Measurements from ENCODE around the gene NTSR1. TPM values are rescaled to one million over a fixed set of nuclear protein-coding genes. Genes with fewer than 3 reads are reported as not detected.

NTSR1 gene
- total and polyA plus RNA-seq, 2 of the 8 experiments (the other 6 are each of a cell fraction or from before 2014, with no cell fraction given), result 0.53 to 0.89 TPM

DNA sequence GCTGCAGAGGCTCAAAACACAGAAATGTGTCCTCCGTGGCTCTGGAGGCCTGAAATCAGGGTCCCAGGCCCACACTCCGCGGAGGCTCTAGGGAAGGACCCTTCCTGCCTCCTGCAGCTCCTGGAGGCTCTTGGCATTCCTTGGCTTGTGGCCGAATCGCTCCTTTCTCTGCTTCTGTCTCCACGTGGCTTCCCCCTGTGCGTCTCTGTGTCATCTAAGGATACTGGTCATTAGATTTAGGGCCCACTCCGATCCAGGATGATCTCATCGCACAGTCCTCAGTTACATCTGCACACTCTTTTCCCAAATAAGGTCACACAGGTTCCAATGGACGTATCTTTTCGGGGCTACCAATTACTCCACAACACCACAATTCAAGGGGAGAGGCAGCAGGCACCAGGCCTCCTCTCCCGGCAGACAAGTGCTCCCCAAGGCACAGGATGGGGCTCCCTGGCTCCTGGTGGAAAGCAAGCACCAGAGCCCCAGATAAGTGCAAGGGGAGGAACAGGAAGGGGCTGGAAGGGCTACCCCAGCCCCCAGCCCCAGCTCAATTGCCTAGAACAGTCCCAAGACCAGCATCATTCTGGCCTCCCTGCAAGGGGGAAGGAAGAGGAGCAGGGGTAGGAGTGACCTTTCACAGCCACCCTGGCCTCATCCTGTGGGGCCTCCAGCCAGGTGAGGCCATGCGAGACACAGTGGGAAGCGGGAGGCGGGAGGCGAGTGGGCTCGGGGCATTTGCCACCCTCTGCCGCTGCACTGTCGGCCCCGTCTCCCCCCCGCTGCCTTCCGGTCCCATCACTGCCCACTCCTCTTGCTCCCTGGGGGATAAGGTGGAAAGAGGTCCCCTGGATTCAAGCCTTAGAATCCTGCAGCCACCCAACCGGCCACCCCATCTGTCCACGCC, 16.3 kb downstream of the NTSR1 start:
- H4K91ac ChIP-seq (replicated peaks; ENCODE audit: insufficient read length, low read length), result no peak overlapping the region
- no peak overlapping the region for H2BK120ac ChIP-seq (replicated peaks; ENCODE audit: low read depth, low read length)
- no peak for DNase-seq (ENCODE audit: low read depth in 1 of 2, low spot score in 2 of 2)
- no peak overlapping the region for H2BK5ac ChIP-seq (ENCODE audit: low read depth, low read length)
- H3K27me3 ChIP-seq (replicated peaks in 1 of 4; ENCODE audit: control insufficient read depth in 3 of 4, extremely low read depth in 1 of 4, insufficient read depth in 3 of 4, low read length in 3 of 4), result no peaks in the 10 kb centered on the region; a peak in 1 of 7 replicates
- H3K9me3 ChIP-seq (ENCODE audit: insufficient read depth in 2 of 2, low read depth in 1 of 2, low read length in 1 of 2), result peaks cover 0 to 12% of the 10 kb centered on the region in 2 experiments; a peak in 1 of 4 replicates
- H4K5ac ChIP-seq (ENCODE audit: insufficient read length, low read depth, low read length), result no peak overlapping the region
- H2BK15ac ChIP-seq (ENCODE audit: low read length), result no peak overlapping the region
- H4K20me1 ChIP-seq (replicated peaks in 1 of 2; ENCODE audit: control insufficient read depth in 1 of 2, insufficient read depth in 2 of 2, low read length in 2 of 2), result no peaks in the 10 kb centered on the region
- H3K14ac ChIP-seq (ENCODE audit: insufficient read length), result no peak overlapping the region
- ChIA-PET CTCF (ENCODE audit: partially characterized antibody) (interaction anchor here (1.0 to 3.2 kb wide), 6 partner anchors 10 to 69 kb away, joined by 3 to 13 read pairs (median 4); partner anchors contain the start of gene NTSR1), POLR2A (ENCODE audit: partially characterized antibody) (interaction anchor here (1.0 to 1.6 kb wide), 2 partner anchors 16 to 90 kb away, joined by 3 to 4 read pairs; partner anchors contain the start of gene NTSR1)
- no peaks in the 10 kb centered on the region for H3K79me1 ChIP-seq (ENCODE audit: low read depth, low read length)
- H2BK20ac ChIP-seq (ENCODE audit: low read length), result no peak overlapping the region
- no peaks in the 10 kb centered on the region for H3K23me2 ChIP-seq (ENCODE audit: low read depth, low read length)
- no peak for FAIRE-seq
- no peak overlapping the region for H2AFZ ChIP-seq (ENCODE audit: low read length)
- H3K4me1 ChIP-seq (replicated peaks in 1 of 4; ENCODE audit: control insufficient read depth in 3 of 4, insufficient read depth in 4 of 4, low read length in 3 of 4), result no peaks in the 10 kb centered on the region
- H3K9ac ChIP-seq (replicated peaks in 1 of 4; ENCODE audit: extremely low read depth in 1 of 4, low read depth in 3 of 4, low read length in 3 of 4), result no peak overlapping the region
- no peak overlapping the region for H3K4ac ChIP-seq (replicated peaks; ENCODE audit: insufficient read length, low read depth, low read length)
- no peak overlapping the region for H2BK12ac ChIP-seq (ENCODE audit: low read depth, low read length)
- H3K79me2 ChIP-seq (ENCODE audit: control insufficient read depth in 1 of 2, insufficient read depth in 2 of 2, low read length in 2 of 2), result no peaks in the 10 kb centered on the region
- H3K18ac ChIP-seq (ENCODE audit: extremely low read depth, low read length), result no peak overlapping the region
- no peak overlapping the region for H3K4me3 ChIP-seq (ENCODE audit: extremely low read depth in 1 of 4, insufficient read depth in 2 of 4, low read depth in 3 of 4, low read length in 4 of 4)
- no peak overlapping the region for H3K27ac ChIP-seq (ENCODE audit: low read depth, low read length)
- H3K56ac ChIP-seq (replicated peaks; ENCODE audit: insufficient read length, low read depth, low read length), result no peak overlapping the region
- WGBS, 2 experiments (ENCODE audit: extremely low coverage in 1 of 2, insufficient coverage in 1 of 2, insufficient read length in 1 of 2, insufficient replicate concordance in 2 of 2, low coverage in 1 of 2, low lambda C conversion rate in 2 of 2, missing lambda C conversion rate in 1 of 2), result 83% methylated on average over 24 of the region's 24 CpGs; no CpG with 5 or more reads in 1 of the 2 experiments
- no peak overlapping the region for H3K23ac ChIP-seq (ENCODE audit: insufficient read length)
- H3K4me2 ChIP-seq (ENCODE audit: insufficient read depth in 1 of 2, low read depth in 2 of 2, low read length in 2 of 2), result no peak overlapping the region
- no peak overlapping the region for H2AK5ac ChIP-seq (ENCODE audit: low read depth, low read length)
- no peaks in the 10 kb centered on the region for H3K36me3 ChIP-seq (ENCODE audit: control insufficient read depth in 2 of 4, insufficient read depth in 4 of 4, low read length in 3 of 4)
- H4K8ac ChIP-seq (ENCODE audit: extremely low read depth, insufficient read depth, low read length), result no peak overlapping the region
- TF ChIP-seq JUND (IDR thresholded peaks at IDR 0.05; ENCODE audit: low read length), result no peak
- TF ChIP-seq TEAD4 (IDR thresholded peaks at IDR 0.05; ENCODE audit: low read depth, low read length), result no peak
- TF ChIP-seq ZNF274 (IDR thresholded peaks at IDR 0.05; ENCODE audit: borderline replicate concordance, extremely low read depth, low read length), result no peak
- no peak for TF ChIP-seq EP300 (IDR thresholded peaks at IDR 0.05; ENCODE audit: borderline replicate concordance in 1 of 2, low read depth in 2 of 2, low read length in 2 of 2)
- no peak for TF ChIP-seq KDM5A (IDR thresholded peaks at IDR 0.05; ENCODE audit: low read length)
- no peak for TF ChIP-seq POLR2AphosphoS5 (IDR thresholded peaks at IDR 0.05; ENCODE audit: low read depth, low read length)
- no peak for TF ChIP-seq GABPA (IDR thresholded peaks at IDR 0.05; ENCODE audit: borderline replicate concordance, insufficient read depth, low read length)
- no peak for TF ChIP-seq KDM4A (IDR thresholded peaks at IDR 0.05; ENCODE audit: low read depth, low read length, severe bottlenecking)
- no peak for TF ChIP-seq PHF8 (conservative IDR thresholded peaks at IDR 0.05; ENCODE audit: low read depth, low read length)
- TF ChIP-seq SP2 (IDR thresholded peaks at IDR 0.05; ENCODE audit: low read length), result no peak
- no peak for TF ChIP-seq SAP30 (IDR thresholded peaks at IDR 0.05; ENCODE audit: insufficient read depth, insufficient replicate concordance, low read length)
- no peak for TF ChIP-seq TCF12 (IDR thresholded peaks at IDR 0.05; ENCODE audit: low read depth, low read length)
